ENCODE results near the gene ZNF836. TPM values are rescaled to one million over a fixed set of nuclear protein-coding genes. Genes with fewer than 3 reads are reported as not detected.

The ZNF836 gene
- total RNA-seq, 2 donors from 2014 or later, result 22.1 to 26.2 TPM

- H3K27me3 Mint-ChIP-seq (ENCODE audit: insufficient read depth), result no peaks in the 10 kb centered on the region
- Histone ChIP-seq H3K36me3 (ENCODE audit: control insufficient read depth, insufficient read depth, low read length) (peaks cover 19% of the 10 kb centered on the region), H3K4me3 (ENCODE audit: low read length) (peak overlapping the region; percentile 74), H3K9me3 (ENCODE audit: control insufficient read depth, low read length) (no peaks in the 10 kb centered on the region), H3K27ac (ENCODE audit: low read depth, low read length) (peak overlapping the region; percentile 52), H3K9ac (ENCODE audit: extremely low read depth, low read length, poor library complexity, severe bottlenecking) (peak overlapping the region; percentile 31), H3K27me3 (ENCODE audit: control insufficient read depth, insufficient read depth, low read length, poor library complexity, severe bottlenecking) (no peaks in the 10 kb centered on the region), H3K4me1 (ENCODE audit: control insufficient read depth, insufficient read depth, low read length) (no peaks in the 10 kb centered on the region)
- H3K4me1 Mint-ChIP-seq, result peaks cover 22% of the 10 kb centered on the region
- no peaks in the 10 kb centered on the region for H3K9me3 Mint-ChIP-seq
- H3K27ac Mint-ChIP-seq, result peak overlapping the region; percentile 99
- no peak for DNase-seq
- 13 to 23% methylated on average over 10 to 31 of the region's 32 CpGs for WGBS, 2 experiments (ENCODE audit: insufficient coverage in 1 of 2, insufficient read length in 1 of 2)
- peak overlapping the region; percentile 95 for H3K4me3 Mint-ChIP-seq
- TF ChIP-seq, protein P1, sequence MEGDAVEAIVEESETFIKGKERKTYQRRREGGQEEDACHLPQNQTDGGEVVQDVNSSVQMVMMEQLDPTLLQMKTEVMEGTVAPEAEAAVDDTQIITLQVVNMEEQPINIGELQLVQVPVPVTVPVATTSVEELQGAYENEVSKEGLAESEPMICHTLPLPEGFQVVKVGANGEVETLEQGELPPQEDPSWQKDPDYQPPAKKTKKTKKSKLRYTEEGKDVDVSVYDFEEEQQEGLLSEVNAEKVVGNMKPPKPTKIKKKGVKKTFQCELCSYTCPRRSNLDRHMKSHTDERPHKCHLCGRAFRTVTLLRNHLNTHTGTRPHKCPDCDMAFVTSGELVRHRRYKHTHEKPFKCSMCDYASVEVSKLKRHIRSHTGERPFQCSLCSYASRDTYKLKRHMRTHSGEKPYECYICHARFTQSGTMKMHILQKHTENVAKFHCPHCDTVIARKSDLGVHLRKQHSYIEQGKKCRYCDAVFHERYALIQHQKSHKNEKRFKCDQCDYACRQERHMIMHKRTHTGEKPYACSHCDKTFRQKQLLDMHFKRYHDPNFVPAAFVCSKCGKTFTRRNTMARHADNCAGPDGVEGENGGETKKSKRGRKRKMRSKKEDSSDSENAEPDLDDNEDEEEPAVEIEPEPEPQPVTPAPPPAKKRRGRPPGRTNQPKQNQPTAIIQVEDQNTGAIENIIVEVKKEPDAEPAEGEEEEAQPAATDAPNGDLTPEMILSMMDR (conservative IDR thresholded peaks at IDR 0.05), result no peak
- peaks cover 19% of the 10 kb centered on the region for H3K36me3 Mint-ChIP-seq (ENCODE audit: low read depth)
Observed at GRCh38 chr19:52188822-52189734, 17.7 kb upstream of the ZNF836 start.

- Mint-ChIP-seq H3K36me3 (ENCODE audit: low read depth) (peaks cover 8% of the 10 kb centered on the region), H3K4me1 (peaks cover 20% of the 10 kb centered on the region), H3K27ac (no peak overlapping the region), H3K9me3 (no peaks in the 10 kb centered on the region), H3K4me3 (no peak overlapping the region), H3K27me3 (ENCODE audit: insufficient read depth) (no peaks in the 10 kb centered on the region)
- Histone ChIP-seq H3K4me3 (ENCODE audit: low read length) (no peak overlapping the region), H3K4me1 (ENCODE audit: control insufficient read depth, insufficient read depth, low read length) (no peaks in the 10 kb centered on the region), H3K9ac (ENCODE audit: extremely low read depth, low read length, poor library complexity, severe bottlenecking) (no peak overlapping the region), H3K9me3 (ENCODE audit: control insufficient read depth, low read length) (no peaks in the 10 kb centered on the region), H3K27me3 (ENCODE audit: control insufficient read depth, insufficient read depth, low read length, poor library complexity, severe bottlenecking) (no peaks in the 10 kb centered on the region), H3K36me3 (ENCODE audit: control insufficient read depth, insufficient read depth, low read length) (peaks cover 10% of the 10 kb centered on the region), H3K27ac (ENCODE audit: low read depth, low read length) (no peak overlapping the region)
- TF ChIP-seq, protein P1 (conservative IDR thresholded peaks at IDR 0.05), result no peak
- WGBS, 2 experiments (ENCODE audit: insufficient coverage in 1 of 2, insufficient read length in 1 of 2), result no CpG with 5 or more reads among the region's 1 CpG
- DNase-seq, result no peak
Observed at GRCh38 chr19:52187407-52187806, 16.0 kb upstream of the ZNF836 start.

DNA sequence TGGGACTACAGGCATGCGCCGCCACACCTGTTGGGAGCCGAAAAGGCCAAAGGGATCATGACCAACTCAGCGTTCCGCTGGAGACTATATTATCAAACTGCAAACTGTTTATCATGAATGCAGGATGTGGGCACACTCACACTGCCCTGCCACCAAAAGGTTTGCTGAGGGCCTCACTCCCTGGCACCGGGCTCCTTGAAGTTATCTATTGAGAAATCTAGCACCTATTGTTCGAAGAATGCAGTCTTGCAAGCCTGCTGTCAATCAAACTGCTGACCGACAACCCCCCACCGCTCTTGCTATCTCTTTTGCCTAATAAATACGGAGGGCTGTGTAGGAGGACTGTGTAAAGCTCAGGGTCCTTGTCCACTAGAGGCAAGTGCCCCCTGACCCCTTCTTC lies 5.2 kb upstream of the ZNF836 start:
- Histone ChIP-seq H3K27ac (ENCODE audit: low read depth, low read length) (no peak overlapping the region), H3K27me3 (ENCODE audit: control insufficient read depth, insufficient read depth, low read length, poor library complexity, severe bottlenecking) (no peaks in the 10 kb centered on the region), H3K4me1 (ENCODE audit: control insufficient read depth, insufficient read depth, low read length) (no peaks in the 10 kb centered on the region), H3K36me3 (ENCODE audit: control insufficient read depth, insufficient read depth, low read length) (no peaks in the 10 kb centered on the region), H3K9ac (ENCODE audit: extremely low read depth, low read length, poor library complexity, severe bottlenecking) (no peak overlapping the region), H3K4me3 (ENCODE audit: low read length) (peak overlapping the region; percentile 28), H3K9me3 (ENCODE audit: control insufficient read depth, low read length) (peaks cover 10% of the 10 kb centered on the region)
- H3K27ac Mint-ChIP-seq, result peak overlapping the region; percentile 56
- peaks cover 31% of the 10 kb centered on the region for H3K9me3 Mint-ChIP-seq
- 72 to 75% methylated on average over 6 to 10 of the region's 10 CpGs for WGBS, 2 experiments (ENCODE audit: insufficient coverage in 1 of 2, insufficient read length in 1 of 2)
- no peaks in the 10 kb centered on the region for H3K27me3 Mint-ChIP-seq (ENCODE audit: insufficient read depth)
- no peak overlapping the region for H3K4me3 Mint-ChIP-seq
- peak; percentile 74 for DNase-seq
- H3K36me3 Mint-ChIP-seq (ENCODE audit: low read depth), result no peaks in the 10 kb centered on the region
- TF ChIP-seq, protein P1 (conservative IDR thresholded peaks at IDR 0.05), result no peak
- H3K4me1 Mint-ChIP-seq, result peaks cover 14% of the 10 kb centered on the region
